Omental fat pad (tissue), 4 donors: ENCODE data around the gene SLC43A3. TPM values are rescaled to one million over a fixed set of nuclear protein-coding genes. Genes with fewer than 3 reads are reported as not detected.

Experiments
- ATAC-seq: fragments of 150-250 bp; one replicate; pipeline ENCODE4 v1.9.1; 2016; ENCODE audit warnings: mild to moderate bottlenecking, moderate library complexity; ENCODE audit not compliant: low FRiP score
- DNase-seq: peaks from one replicate; pipeline ENCODE4 v3.0.0-alpha.2; 2019; ENCODE audit warnings: low spot score
- CTCF ChIP-seq, 3 donors: fragments of 450-650 bp; IDR thresholded peaks; one replicate each; pipeline ENCODE4 v1.5.1; 2016 to 2017; ENCODE audit warnings: antibody characterized with exemption in 3 of 3, mild to moderate bottlenecking in 3 of 3, moderate library complexity in 2 of 3
- total RNA-seq, 4 donors: library from RNA; depleted of rRNA; stranded (reverse); fragments of >200 nt; gene quantifications; one replicate each; pipeline ENCODE4 v1.1.0, GENCODE V29; 2016

SLC43A3 gene
- total RNA-seq, 4 donors from 2014 or later, result 73.3 to 152 (median 112) TPM

DNA sequence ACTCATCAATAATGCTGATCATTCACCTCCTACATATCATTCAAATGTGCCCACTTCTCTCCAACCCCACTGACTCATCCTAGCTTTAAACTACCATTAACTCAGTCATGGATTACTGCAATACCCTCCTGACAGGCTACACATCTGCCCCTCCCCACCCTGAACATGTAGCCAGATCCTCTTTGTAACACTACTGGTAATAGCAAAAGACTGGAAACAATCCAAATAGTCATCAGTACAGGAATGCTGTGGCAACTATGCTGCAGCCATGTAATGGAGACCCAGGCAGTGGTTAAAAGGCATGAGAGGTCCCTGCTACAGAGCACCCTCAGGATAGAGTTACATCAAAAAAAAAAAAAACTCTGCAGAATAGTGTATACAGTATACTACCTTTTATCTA, 16.6 kb downstream of the SLC43A3 start:
- ATAC-seq (peak; percentile 47), DNase-seq (no peak)
- TF ChIP-seq CTCF (IDR thresholded peaks at IDR 0.05), result no peak

GRCh38 chr11:57409321-57410100, 17.4 kb downstream of the SLC43A3 start:
- no peak for TF ChIP-seq CTCF (IDR thresholded peaks at IDR 0.05)
- no peak for ATAC-seq

GRCh38 chr11:57408771-57409170, 18.1 kb downstream of the SLC43A3 start:
- TF ChIP-seq CTCF (IDR thresholded peaks at IDR 0.05), result no peak
- DNase-seq (no peak), ATAC-seq (no peak)

More at GRCh38 chr11:57409321-57410100, 17.4 kb downstream of the SLC43A3 start:
- no peak for DNase-seq

- TF ChIP-seq CTCF (IDR thresholded peaks at IDR 0.05), result no peak
- ATAC-seq (no peak), DNase-seq (no peak)
Measured at GRCh38 chr11:57407941-57408475, 18.9 kb downstream of the SLC43A3 start.

DNA sequence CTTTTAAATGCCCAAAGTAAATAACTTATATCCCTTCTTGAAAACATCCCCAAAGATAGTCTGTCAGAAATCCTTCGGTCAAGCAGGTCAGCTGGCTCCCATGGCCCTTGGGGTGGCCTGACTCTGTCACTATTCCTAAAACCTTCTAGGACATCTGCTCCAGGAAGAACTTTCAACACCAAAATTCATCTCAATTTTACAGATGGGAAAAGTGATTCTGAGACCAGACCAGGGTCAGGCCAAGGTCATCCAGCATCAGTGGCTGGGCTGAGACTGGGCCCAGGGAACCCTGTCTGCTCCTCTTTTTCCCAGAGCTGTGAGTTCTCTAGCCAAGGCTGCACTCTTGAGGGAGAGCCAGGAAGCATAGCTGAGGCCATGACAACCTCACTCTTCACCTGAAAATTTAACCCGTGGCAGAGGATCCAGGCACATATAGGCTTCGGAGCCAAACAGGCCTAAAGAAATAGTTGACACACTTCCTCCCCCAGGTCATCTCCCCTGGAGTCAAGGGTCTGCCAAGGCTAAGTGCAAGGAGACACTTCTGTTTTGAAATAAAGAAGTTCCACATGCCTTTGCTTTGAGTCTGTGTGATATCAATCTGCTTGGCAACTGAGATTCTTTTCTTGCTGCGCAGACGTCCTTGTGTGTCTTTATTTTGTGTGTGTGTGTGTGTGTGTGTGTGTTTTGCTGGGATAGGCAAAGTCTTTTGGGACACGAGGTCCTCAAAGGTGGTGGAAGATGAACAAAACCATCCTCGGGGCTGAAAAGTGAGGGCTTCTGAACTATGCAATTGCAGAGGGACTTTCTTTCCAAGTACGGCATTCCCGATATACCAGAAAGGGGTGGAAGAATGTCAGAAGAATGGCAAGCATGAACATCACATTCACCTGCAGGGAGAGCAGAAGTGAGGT, 19.7 kb downstream of the SLC43A3 start:
- TF ChIP-seq CTCF (IDR thresholded peaks at IDR 0.05), result no peak
- DNase-seq (no peak), ATAC-seq (no peak)

- no peak for DNase-seq
- TF ChIP-seq CTCF (IDR thresholded peaks at IDR 0.05), result no peak
- peak; percentile 55 for ATAC-seq
Measured at GRCh38 chr11:57406337-57406904, 20.5 kb downstream of the SLC43A3 start.
